Cerebellar cortex (tissue), 1 donor: ENCODE results near the gene ZDHHC20.
"Not testable (repeated sequence)": the region's sequence is repeated elsewhere in the genome, so short reads cannot be mapped to it uniquely, and the experiment has no call there.

Source experiments
- DNase-seq: peaks from one replicate; pipeline ENCODE4 v3.0.0-alpha.2; 2015; ENCODE audit warnings: low spot score

Gene ZDHHC20

DNA sequence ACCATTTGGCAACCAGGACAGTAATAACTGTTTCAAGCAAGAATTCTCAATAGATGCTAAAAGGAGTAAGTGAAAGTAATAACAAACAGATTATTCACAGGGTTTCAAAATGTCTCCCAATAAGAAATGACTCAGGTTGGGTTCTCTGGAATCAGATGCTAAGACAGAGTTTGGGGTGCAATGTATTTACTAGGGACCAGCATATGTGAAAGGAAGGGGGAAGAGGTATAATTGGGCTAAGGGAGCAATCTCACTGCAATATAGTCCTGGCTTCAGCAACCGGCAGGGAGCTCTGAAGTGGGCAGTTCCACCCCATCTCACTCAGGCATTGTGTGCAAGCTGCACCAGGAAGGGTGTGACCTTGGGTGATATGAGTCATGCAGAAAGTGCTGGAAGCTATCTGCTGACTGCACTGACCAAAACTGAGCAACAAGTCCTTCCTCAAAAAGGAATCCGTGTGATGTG, 23.4 kb downstream of the ZDHHC20 start:
- DNase-seq, result no peak

DNA sequence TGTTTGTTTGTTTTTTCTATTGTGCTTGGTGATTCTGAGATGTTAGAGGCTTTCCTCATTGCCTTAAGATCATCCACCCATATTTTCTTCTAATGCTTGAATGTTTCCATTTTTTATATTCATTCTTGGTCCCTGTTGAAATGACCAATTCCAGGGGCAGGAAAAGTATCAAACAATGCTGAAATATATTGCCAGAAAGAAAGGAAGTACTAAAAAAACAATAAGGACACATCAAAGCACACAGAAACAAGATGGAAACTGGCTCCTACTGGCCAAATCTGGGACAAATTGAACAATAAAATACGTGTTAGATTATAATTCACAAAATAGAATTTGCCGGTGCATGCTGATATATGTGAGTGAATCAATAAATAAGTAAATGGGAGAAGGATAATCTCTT, 23.9 kb downstream of the ZDHHC20 start:
- no peak for DNase-seq

DNA sequence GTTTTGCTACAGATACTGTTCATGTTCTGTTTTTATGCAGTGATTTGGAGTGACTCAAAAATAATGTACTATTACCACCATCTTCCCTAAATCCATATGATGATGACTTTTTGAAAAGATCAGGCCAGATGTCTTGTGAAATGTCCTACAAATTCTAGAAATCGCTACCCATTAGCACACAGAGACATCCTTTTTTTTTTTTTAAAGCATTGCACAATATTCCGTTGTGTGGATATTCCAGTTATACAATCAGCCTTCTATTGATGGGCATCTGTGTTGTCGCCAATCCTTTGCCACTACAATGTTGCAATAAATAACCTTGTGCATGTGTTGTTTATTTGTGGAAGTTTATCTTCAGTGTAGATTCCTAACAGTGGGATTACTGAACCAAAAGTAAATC, 24.5 kb downstream of the ZDHHC20 start:
- DNase-seq, result no peak

DNA sequence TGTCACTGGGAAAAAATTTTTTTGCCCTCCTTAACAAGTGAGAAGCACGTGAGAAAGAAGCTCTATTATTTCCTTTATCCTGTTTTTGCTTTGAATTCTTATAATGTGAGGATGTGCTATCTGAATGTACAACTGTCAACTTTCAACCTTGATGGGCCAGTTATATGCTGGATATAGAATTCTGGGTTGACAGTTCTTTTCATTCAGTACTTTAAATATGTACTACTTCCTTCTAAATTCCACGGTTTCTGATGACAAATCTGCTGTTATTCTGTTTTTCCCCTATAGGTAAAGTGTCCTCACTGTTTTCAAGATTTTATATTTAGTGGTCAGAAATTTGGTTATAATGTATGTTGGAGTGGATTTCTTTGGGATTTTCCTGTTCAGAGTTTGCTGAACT, 29.9 kb downstream of the ZDHHC20 start:
- DNase-seq, result no peak

DNA sequence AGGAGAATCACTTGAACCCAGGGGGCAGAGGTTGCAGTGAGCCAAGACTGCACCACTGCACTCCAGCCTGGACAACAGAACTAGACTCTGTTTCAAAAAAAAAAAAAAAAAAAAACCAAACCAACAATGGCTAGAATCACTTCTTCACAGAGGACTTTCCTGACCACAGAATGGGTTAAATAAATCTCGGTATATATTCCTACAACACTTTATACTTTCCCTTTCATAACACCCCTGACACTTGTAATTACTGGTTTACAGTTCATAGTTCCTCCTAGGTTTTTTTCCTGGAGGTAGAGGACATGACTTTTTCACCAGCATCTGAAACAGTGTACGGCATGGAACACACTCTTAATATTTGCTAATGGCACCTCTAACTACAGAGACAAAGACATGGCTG, 31.4 kb downstream of the ZDHHC20 start:
- DNase-seq, result no peak

DNA sequence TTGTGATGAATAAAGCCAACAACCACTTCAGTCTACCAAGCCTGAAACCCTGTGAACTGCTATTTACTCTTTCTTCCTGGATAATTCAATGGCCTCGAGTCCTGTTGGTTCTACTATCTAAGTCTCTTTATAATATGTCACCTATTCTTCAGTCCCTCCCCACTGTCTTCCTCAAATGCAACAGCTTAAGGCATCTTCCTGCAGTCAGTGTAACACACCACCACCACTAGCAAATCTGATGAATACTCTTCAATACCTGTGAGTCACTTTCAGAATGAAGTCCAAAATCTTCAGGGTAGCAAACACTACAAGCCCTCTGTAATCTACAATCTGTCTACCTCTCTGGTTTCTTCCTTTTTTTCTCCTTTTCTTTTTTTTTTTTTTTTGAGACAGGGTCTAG, 32.9 kb downstream of the ZDHHC20 start:
- no peak for DNase-seq

DNA sequence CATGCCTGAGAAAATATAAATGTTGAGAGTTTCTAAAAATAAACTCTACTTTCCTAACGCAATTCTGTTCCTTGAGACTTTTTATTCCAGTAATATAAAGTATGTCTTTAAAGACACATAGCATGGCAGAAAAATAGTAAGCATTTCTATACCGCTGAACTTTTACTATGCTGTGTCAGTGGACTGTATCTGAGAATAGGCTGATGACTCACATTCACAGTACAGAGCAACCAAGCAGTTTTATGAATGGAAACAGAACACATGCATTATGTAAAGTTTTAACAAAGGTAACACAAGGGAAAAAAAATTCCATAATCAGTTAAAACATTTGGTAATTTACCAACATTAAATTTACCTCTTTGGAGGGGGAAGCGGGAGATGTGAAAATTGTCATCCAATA, 38.4 kb downstream of the ZDHHC20 start:
- no peak for DNase-seq

DNA sequence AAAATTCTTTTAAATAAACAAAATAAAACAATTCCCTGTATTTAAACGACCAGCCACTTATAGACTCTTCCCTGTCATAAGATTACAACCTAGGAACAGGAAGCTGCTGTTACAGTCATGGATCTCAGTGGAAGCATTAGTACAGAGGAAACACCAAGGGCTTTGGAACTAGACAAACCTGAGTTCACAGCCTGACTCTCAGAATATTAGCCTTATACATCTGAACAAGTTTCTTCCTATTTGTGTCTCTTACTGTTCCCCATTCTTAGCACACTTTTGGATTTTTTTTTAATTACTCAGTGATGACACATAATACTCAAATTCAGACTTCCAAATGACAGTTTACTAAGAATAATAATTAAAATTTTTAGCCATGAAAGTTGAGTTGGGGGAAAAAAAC, 46.1 kb downstream of the ZDHHC20 start:
- no peak for DNase-seq

DNA sequence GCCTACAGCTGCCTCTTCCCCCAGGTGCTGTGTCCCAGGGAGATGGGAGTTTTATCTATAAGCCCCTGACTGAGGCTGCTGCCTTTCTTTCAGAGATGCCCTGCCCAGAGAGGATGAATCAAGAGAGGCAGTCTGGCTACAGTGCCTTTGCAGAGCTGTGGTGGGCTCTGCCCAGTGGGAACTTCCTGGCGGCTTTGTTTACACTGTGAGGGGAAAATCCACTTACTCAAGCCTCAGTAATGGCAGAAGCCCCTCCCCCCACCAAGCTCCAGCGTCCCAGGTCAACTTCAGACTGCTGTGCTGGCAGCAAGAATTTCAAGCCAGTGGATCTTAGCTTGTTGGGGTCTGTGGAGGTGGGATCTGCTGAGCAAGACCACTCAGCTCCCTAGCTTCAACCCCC, 48.6 kb downstream of the ZDHHC20 start:
- DNase-seq, result not testable (repeated sequence)

DNA sequence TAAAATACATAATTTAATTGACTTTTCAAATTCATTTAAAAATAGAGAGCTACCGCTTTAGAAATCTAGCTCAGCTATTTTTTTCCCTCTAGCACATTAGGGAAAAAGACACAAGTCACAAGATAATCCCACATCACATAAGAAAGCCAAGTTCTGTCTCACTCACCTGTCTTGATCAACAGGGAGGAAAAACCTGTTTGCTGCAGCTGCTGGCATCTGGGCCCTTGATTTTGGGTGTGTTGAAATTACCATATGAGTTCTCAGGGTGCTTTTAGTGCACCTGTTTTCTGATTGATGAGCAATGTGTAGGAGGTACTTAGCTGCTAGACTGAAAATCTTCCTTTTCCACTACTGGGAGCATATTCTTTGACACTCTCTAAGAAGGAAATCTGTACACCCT, 53.8 kb downstream of the ZDHHC20 start:
- no peak for DNase-seq

DNA sequence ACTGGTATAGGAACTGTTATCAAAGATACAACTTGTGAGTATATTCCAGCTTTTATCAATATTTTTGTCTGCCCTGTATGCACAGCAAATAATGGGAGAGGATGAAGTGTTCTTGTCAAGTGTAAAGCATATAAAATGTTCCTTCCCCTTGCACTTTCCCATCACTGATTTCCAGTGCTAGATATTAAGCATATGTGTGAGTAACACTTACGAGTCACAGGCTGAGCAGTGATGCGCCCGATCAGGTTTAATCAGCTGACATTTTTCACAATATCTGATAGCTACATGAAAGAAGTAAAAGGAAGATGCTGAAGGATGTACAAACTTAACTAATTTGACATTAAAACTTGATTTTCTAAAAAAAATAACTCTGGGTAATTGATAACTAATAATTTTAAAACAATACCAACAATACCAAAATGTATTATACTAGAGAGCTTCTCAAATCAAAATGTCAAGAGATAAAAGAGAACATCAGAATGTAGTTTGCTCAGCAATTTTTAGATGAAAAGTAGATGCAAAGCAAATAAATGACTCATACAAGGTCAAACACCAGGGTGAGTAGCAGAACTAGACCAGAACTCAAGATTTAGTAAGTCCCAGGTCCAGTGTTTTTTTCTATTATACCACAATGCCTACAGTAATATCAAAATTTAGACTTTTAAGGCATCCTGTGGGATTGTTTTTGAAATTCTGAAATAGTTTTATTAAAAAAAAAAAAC, 56.4 kb downstream of the ZDHHC20 start:
- DNase-seq, result no peak

DNA sequence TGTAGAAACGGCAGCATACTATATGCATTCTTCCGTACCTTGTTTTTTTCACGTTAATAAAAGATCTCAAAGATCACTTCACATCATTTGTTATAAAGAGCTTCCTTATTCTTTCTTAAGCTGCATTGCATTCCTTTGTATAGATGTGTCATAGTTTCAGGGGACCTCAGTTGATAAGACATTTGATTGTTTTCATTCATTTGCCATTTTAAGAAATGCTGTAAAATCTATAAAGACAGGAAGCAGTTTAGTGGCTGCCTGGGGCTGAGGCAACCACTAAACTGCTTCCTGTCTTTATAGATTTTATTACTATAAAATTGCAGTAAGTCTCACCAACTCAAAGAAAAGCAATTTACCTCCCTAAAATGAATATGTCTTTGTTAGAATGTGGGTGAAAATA, 59.4 kb downstream of the ZDHHC20 start:
- no peak for DNase-seq

DNA sequence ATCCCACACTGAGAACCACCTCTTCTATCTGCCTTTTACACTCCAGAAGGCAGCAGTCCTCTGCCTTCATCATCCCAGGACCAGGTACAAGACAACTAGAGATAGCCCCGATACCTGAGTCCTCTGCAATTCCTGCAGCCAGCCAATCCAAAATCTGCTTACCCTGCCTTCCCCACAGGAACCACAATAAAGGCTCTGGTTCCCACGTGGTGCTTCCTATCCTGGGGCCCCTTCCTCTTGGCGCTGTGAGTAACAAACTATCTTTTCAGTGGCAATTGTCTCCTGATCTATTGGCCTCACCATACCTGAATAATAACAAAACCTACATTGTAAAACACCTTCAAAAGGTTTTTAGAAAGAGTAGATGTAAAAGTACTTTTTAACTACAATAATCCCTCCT, 63.1 kb downstream of the ZDHHC20 start:
- no peak for DNase-seq

DNA sequence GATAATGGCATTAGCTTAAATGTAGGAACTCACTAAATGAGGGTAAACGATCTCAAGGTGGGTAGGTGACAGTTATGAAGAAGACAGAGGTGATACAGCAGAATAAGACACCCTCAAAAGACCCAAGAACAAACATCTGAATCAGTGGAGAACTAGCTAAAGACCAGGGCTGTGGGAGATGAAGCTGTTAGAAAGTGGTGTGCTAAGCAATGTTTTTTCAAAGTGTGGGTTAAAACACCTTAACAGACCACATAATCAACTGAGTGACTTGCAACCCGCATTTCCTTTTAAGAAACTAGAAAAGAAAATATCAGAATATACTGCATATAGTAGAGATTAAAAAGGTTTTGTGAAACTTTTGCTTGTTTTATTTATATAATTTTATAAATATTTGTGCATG, 70.0 kb downstream of the ZDHHC20 start:
- DNase-seq, result no peak

DNA sequence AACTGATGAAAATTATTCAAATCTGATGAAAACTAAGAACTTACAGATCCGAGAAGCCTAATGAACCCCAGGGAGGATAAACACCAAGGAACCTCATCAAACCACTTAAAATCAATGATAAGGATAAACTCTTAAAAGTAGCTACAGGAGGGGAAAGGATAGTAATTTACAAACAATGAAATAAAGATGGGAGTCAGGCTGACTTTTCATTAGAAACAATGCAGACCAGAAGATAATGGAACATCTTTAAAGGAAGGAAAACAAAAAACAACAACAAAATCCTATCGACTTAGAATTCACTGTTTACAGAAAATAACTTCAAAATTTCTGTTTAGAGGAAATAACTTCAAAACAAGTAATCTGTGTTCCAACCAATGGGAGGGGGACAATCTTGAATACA, 73.4 kb downstream of the ZDHHC20 start:
- DNase-seq, result no peak

DNA sequence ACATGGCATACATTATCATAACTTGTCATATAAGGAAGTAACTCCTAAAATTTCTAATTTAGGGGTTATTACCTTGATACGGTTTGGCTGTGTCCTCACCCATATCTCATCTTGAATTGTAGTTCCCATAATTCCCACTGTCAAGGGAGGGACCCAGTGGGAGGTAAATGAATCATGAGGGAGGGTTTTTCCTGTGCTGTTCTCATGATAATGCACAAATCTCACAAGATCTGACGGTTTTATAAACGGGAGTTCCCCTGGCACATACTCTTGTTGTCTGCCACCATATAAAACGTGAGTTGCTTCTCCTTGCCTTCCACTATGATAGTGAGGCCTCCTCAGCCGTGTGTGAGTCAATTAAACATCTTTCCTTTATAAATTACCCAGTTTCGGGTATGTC, 76.0 kb downstream of the ZDHHC20 start:
- DNase-seq, result no peak

DNA sequence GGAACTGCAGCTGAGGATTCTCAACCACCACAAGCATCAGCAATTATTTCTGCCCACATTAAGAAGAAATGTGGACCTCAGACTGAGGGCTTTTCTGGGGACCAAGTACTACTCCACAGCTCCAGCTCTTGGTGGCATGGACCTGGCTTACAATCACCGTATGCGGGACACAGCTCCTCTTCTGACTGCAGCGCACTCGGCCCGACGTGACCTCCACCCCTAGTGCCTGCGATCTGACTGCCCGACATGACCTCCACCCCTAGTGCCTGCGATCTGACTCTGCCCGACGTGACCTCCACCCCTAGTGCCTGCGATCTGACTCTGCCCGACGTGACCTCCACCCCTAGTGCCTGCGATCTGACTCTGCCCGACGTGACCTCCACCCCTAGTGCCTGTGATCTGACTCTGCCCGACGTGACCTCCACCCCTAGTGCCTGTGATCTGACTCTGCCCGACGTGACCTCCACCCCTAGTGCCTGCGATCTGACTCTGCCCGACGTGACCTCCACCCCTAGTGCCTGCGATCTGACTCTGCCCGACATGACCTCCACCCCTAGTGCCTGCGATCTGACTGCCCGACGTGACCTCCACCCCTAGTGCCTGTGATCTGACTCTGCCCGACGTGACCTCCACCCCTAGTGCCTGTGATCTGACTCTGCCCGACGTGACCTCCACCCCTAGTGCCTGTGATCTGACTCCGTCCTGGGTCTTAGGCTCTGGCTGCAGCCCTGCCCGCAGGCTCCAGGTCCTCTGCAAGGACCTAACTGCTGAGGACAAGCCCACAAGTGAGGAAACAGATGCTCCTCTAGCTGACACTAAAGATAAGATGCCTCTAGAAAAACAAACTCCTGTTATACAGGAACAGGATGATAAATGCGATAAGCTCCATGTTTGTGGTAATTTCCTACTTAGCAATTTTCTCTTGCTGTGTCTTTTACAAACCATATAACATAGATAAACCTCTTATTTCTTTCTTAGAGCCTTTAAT, 81.8 kb downstream of the ZDHHC20 start:
- not testable (repeated sequence) for DNase-seq

DNA sequence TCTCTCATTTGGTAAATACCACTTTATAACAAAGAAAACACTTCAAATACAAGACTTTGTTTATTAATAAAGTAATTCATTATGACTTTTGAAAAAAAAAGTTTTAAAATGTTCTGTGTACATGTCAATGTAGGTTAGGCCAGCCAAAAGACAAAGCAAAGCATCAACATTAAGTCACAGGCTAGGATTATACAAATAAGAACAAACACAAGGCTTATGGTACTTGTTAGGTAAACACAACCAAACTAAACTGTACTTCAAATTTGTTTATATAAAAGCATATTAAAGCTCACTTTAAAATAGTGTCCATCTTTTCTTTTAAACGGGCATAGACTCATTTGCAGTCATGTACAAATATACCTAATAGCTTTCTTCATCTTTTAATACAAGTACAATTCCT, 86.6 kb downstream of the ZDHHC20 start:
- no peak for DNase-seq

DNA sequence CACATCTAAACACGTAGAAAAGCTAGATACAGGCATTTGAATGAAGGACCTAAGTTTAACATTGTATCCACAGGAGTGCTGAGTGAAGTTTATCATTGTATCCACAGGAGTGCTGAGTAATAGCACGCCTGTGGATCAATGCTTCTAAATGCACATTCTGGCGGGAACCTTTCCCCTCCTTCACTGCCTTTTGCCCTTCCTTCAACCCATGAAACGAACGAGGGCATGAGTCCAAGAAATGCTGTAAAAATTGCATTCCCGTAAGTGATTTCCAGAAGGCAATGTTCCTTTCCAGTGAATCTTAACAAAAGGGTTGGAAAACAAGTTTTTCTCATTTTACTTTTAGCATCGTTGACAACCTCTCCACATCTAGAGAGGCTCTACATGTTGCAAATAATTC, 88.1 kb downstream of the ZDHHC20 start:
- peak; percentile 4 for DNase-seq

DNA sequence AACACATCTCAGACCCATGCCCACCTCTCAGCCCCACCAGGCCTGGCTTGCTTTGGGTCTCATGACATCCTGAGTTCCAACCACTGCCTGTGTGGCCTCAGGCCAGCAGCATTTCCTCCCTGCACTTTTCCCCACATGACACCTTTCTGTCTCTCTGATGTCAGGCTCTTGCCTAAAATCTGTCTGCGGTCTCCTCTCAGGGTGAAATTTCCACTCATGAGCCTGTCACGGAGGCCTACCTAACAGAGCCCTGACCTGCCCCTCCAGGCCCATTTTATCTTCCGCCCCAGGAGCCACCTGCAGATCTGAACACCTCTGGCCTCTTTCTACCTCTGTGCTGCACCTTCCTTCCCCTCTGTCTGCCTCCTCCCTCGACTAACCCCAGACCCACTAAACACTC, 93.5 kb downstream of the ZDHHC20 start:
- DNase-seq, result no peak

DNA sequence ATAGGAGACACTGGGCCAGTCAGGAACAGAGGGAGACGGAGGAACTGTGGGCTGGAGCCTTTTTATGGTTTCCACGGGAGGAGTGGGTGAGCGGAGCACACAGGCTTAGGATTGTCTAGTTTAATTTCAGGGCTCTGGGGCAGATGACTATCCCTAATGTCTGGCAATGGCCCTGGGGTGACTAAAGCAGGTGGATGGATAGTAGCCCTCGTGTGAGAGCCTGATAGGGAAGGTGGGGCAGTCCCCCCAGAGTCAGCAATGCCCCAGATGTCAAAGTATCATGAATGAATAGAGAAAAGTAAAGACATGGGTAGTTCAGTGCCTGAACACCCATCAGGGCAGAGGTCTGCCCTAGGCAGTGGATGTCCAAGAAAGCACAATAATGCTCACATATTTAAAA, 94.2 kb downstream of the ZDHHC20 start:
- DNase-seq, result no peak

DNA sequence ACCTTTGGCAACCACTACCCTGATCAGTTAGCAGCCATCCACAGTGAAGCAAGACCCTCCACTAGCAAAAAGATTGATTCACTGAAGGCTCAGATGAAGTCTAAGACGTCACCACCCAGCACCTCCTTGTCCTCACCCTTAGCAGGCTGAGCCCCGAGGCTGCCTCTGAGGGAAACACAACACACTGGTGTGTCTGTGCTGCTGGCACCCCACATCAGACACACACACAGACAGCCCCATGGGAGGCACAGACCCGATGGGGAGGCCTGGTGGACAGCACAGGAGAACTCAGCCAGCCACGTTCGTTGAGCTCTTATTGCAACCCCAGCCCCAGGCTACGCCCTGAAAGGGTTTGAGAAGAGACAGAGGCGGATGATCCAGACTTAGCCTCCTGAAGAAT, 94.7 kb downstream of the ZDHHC20 start:
- DNase-seq, result no peak

DNA sequence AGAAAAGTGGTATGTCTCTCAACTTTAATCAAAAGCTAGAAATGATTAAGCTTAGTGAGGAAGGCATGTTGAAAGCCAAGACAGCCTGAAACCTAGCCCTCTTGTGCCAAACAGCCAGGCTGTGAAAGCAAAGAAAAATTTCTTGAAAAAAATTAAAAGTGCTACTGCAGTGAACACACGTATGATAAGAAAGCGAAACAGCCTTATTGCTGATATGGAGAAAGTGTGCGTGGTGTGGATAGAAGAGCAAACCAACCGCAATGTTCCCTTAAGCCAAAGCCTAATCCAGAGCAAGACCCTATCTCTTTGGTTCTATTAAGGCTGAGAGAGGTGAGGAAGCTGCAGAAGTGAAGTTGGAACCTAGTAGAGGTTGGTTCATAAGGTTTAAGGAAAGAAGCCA, 96.4 kb downstream of the ZDHHC20 start:
- no peak for DNase-seq
